T47D (cell line): ENCODE results near the gene GAL3ST3.

Experiments
- DNase-seq, 2 experiments: peaks; one replicate each; pipeline versions ENCODE4 v3.0.0 to v3.0.0-alpha.2; 2011 to 2012; ENCODE audit warnings: low read depth in 1 of 2, low spot score in 1 of 2
- JUND ChIP-seq: IDR thresholded peaks from 2 replicates; pipeline ENCODE4 v1.6.1; 2012; ENCODE audit warnings: low read depth
- in situ Hi-C: cut with HindIII; loops from 2 replicates; pipeline ENCODE4 v1.10.0; 2016; ENCODE audit warnings: low sequenced_read_pairs, low pct_unique_long_range_greater_than_20kb

GAL3ST3 gene

DNA sequence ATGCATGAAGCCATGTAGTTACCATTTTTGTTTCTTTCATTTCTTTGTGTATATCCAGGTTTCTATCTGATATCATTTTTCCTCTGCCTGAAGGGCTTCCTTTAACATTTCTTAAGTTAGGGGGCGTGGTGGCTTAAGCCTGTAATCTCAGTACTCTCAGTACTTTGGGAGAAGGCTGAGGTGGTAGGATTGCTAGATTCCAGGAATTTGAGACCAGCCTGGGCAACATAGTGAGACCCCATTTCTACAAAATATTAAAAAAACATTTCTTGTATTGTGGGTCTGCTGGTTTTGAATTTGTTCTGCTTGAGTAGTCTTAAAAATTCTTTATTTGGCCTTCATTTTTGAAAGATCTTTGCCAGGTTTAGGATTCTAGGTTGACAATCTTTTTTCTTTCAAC lies 15.6 kb upstream of the GAL3ST3 start:
- no peak for DNase-seq
- no peak for TF ChIP-seq JUND
- in situ Hi-C loops, result no loop called here

DNA sequence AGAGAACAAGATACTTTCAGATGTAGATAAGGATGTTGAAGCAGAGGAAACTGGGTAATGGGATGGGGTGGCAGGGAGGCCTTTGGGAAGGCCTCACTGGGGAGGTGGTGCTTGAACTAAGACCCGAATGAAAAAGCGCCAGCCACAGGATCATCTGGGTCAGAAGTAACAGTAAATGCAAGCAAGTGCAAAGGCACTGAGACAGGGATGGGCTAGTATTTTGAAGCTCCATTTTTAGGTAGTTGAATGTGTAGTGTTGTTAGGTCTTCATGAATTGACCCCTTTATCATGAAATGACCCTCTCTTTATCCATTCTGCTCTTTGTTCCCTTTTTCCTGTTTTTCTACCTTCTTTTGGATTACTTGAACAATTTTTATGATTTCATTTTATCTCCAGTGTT lies 14.9 kb upstream of the GAL3ST3 start:
- in situ Hi-C loops, result no loop called here
- no peak for TF ChIP-seq JUND
- DNase-seq, result no peak

DNA sequence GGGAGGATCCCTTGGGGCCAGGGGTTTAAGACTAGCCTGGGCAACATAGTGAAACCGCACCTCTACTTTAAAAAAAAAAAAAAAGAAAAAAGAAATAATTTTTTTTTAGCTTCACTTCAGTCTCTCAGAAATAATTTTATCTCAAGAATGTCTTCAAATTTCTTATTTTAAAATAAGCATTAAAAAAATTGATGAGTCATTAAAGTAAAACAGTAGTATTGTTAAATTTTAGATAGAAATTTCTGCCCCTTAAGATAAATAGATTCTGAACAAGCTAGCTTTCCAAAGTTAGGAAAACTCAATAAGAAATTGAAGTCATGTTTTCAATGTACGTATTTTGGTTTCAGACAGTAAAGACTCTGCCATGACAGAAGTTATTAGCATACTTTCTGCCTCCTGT lies 13.4 kb upstream of the GAL3ST3 start:
- in situ Hi-C loops, result no loop called here
- no peak for DNase-seq
- TF ChIP-seq JUND, result no peak

DNA sequence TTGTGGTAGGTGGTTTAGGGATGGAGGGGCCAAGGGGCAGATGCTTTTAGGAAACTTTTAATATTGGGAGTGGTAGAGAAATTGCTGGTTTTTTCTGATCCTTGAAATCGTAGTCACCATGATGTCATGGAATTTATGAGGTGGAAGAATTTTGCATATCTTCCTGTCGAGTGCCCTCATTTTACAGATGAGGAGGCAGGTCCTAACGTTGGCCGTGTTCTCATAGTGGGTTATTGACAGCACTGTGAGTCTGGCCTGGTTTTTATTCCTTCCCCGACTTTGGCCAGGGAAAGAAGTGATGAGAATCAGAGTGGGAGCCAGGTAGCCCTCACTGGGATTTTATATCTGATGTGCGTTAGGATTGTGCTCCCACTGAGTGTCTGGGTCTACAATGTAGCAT lies 12.3 kb upstream of the GAL3ST3 start:
- DNase-seq, result no peak

DNA sequence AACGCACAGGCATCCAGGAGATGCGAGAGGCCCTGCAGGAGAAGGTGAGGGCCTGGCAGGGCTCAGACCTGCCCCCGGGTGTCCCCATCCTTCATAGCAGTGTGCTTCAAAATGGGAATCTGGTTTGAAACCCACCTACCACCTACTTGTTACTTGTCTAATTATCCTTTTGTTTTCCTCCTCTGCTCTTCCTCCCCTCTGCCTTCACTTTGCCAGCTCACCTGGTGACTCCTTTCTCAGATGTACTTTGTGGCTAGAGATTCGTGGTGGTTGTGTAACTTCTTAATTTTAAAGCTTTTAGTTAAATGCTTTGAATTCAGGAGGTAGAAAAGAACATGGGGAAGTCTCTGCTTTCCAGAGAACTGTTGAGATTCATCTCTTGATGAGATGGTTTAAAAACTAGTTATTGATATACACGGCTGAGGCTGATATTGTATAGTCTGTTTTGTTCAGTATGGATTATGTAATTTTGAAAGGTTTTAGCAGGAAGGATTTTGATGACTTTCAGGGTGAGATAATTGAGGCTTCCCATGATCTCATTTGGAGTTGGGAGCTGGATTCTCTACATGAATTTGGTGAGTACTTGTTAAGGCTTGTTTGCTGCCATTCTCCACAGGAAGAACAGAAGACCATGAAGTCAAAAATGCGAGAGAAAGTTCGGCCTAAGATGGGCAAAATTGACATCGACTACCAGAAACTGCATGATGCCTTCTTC lies 11.2 kb upstream of the GAL3ST3 start:
- no peak for TF ChIP-seq JUND
- in situ Hi-C loops, result no loop called here
- DNase-seq, result no peak

More for the DNA sequence above, 12.3 kb upstream of the GAL3ST3 start:
- no peak for TF ChIP-seq JUND
- in situ Hi-C loops, result no loop called here

DNA sequence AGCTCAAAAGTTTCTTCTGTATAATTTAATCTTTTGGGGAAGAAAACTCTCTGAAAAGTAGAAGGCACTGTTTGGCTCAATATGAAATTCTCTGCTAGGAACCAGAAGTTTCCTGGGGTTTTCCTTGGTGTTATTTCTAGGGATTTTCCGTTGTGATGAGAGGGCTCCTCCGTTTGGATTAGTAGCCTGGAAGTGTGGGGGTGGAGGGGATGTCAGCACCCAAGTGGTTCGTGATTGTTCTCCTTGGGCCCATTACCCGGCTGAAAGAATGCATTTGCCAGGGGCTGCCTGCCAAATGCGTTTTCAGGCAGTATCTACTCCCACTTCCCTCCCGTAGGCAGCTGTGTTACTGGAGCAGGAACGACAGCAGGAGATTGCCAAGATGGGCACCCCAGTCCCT lies 7.5 kb upstream of the GAL3ST3 start:
- TF ChIP-seq JUND, result no peak
- no peak for DNase-seq
- in situ Hi-C loops, result no loop called here

DNA sequence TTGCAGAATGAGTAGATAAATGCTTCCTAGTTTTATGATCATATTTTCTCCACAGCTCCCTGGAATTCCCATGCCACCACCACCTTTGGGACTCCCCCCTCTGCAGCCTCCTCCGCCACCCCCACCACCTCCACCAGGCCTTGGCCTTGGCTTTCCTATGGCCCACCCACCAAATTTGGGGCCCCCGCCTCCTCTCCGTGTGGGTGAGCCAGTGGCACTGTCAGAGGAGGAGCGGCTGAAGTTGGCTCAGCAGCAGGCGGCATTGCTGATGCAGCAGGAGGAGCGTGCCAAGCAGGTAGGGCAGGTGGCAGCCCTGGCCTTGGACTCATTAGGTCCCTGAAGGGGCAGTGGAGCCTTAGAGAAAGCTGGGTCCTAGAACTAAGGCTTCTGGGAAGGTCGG lies 6.1 kb upstream of the GAL3ST3 start:
- in situ Hi-C loops, result no loop called here
- TF ChIP-seq JUND, result no peak
- DNase-seq, result no peak

DNA sequence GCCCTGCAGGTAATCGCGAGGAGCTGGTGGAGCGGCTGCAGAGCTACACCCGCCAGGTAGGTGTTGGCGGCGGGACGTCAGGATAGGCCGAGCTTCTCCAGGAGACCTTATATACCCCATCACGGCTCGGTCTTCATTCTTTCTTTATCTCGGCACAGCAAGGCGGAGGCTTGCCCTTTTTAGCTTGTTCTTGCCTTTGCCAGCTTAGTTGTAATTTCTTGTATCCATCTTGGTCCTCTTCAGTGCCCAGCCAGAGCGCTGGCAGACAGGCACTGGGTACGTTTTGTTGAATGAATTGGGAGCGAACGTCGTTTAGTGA lies 3.7 kb upstream of the GAL3ST3 start:
- no peak for TF ChIP-seq JUND
- in situ Hi-C loops, result no loop called here
- DNase-seq, result no peak

DNA sequence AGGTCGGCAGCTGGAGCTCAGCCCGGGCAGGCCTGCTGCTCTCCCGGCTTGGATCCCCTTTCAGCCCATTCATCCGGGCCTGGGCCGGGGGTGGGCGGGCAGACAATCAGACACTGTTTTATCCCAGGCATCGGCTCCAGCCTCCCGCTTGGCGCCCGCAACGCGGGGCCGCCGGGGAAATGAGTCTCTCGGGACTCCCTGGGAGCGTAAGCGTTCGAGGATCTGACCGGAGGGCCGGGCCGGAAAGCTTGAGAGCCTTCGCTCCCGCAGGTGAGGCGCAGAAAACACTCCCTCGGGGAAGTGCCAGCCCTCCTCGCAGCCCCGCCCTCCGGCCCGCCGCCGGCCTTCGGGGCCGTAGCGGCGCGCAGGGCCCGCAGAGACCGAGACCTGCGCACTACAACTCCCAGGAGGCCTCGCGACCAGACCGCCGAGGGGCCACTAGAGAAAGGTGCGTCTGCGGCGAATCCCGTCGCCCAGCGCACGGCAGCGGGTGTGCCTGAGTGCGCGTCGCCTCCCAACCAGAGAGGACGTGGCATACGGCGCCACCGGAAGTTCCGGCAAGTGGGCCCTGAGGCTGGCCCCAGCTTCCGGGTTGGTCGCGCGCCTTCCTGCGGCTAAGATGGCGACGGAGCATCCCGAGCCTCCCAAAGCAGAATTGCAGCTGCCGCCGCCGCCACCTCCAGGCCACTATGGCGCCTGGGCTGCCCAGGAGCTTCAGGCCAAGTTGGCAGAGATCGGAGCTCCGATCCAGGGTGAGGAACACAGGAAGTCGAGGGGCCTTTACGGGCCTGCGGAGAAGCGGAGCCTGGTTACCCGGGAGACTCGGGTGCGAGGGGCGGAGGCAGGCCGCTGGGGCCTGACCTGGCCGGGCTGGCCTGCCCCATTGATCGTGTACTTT lies 3.1 kb upstream of the GAL3ST3 start, which contains the start of gene SF3B2:
SF3B2 (plus strand) TSS at position 599 of the 898 bp plus-strand sequence; CDS start at position 620, 21 bp downstream.
- TF ChIP-seq JUND, result no peak
- DNase-seq, result peak; percentile 99 to 100
- in situ Hi-C loops, result no loop called here

DNA sequence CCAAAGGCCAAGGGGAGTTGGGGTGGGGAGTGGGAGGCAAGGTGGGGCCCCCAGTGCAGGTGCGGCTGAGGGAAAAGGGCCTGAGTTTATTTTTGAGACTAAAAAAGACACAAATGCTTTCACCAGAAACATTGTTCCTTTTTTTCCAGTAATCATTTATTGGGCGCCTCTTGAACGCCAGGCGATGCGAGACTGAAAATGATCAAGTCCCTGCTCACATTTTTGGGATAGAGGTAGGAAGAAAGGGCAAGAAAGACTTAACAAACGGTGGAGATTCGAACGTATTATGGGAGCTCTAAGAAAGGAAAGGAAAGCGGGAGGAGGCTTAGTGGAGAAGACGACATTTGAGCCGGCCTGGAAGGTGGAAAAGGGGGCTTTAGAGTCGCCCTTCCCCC lies 2.4 kb upstream of the GAL3ST3 start:
- in situ Hi-C loops, result no loop called here
- no peak for DNase-seq
- TF ChIP-seq JUND, result no peak

DNA sequence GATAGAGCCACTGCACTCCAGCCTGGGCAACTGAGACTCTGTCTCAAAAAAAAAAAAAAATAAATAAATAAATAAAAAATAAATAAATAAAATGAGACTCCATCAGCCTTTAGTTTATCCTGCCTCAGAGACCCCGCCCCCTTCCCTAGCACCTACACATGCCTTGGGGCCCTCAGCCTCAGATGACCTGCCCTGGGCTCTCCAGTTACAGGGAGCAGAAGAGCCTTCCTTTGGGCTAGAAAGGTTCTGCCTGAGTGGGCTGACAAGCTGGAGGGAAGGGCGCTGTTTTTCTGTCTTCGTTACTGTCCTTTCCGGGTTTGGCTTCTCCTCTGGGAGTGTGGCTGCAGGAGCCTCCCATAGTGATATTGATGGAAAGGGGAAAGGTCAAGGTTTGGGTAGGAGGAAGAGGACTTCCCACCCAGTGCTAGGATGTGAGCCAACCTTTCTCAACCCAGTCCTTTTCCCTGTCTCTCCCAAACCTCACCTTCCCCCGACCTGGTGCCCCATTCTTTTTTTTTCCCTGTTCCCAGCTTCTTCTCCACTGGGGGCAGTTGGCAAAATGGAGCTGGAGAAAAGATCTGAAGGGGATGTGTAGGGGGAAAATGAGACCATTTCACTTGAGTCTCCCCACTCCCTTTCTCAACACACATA lies 1.7 kb upstream of the GAL3ST3 start:
- no peak for TF ChIP-seq JUND
- DNase-seq, result no peak
- in situ Hi-C loops, result no loop called here

DNA sequence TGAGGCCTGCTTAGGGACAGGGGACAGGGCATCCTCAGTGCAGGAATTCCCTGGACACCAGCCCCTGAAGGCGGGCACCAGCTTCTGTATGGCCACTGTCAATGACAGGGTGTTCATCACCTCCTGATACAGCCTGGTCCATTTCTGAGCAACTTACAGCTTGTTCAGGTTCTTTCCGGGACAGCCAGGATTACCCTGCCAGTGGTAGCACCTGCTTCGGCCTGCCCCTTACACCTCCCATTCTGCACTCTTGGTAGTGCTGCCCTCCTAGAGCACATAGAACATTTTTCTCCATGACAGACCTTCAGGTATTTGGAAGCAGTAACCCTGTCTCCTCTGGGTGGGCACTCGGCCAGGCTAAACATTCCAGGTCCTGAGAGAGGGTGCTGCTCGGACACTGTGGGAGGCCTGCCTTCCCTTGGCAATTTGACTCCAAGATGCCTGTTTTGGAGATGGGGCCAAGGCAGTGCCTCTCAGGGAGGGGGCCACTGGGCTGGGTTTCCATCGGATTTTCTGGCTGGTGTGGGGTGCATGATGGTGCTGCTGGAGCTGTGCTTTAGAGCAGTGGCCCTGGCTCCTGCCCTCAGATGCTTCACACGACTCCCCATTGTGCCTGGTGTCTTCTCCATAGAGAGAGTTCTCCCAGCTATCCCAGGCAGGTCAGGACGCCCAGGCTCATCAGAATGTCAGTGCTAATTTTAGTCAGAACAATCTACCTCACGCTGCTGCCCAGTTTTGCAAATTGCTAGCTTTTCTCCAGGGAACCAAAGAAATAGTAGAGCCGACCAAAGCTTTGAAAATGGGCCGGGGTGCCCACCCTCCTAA lies 1.2 kb downstream of the GAL3ST3 start:
- TF ChIP-seq JUND, result no peak
- in situ Hi-C loops, result no loop called here

More for the DNA sequence above, 1.2 kb downstream of the GAL3ST3 start:
- peak in 1 of 2 experiments; percentile 48 for DNase-seq
